Measurements from ENCODE around the gene RAB31.

- TF ChIP-seq CTCF (conservative IDR thresholded peaks at IDR 0.05; ENCODE audit: low read depth, low read length) (no peak), EZH2 (IDR thresholded peaks at IDR 0.05; ENCODE audit: borderline replicate concordance, low read depth, low read length, poor library complexity, severe bottlenecking) (no peak)
Measured at GRCh38 chr18:9787036-9787435, 78.9 kb downstream of the RAB31 start.
